IMR-90 (cell line): ENCODE measurements around the gene ADGRV1. TPM values are rescaled to one million over a fixed set of nuclear protein-coding genes. Genes with fewer than 3 reads are reported as not detected.

Experiments used
- ATAC-seq: fragments of 200-7000 bp; cut with Tn5 transposase; 2 replicates; pipeline ENCODE4 v1.9.1; 2020; ENCODE audit warnings: low read depth, mild to moderate bottlenecking, moderate library complexity
- BruUV-seq: library from RNA; stranded (reverse); fragments of 400-500 nt; replicated peaks from 2 replicates; lab custom pipeline; 2021; lab: Mats Ljungman, UMichigan
- CTCF ChIA-PET: fragments of 300-600 bp; formaldehyde crosslinking; extraction: SDS; loops from one replicate; lab custom pipeline; 2021; ENCODE audit warnings: antibody characterized with exemption; lab: Yijun Ruan, JAX
- POLR2A ChIA-PET: fragments of 300-600 bp; sonication (Branson Sonifier 250); formaldehyde crosslinking; loops from one replicate; lab custom pipeline; 2022; ENCODE audit warnings: antibody characterized with exemption; ENCODE audit not compliant: unreplicated experiment; lab: Charles Lee
- DNase-seq: peaks from one replicate; pipeline ENCODE4 v3.0.0; 2013
- H2AFZ ChIP-seq: replicated peaks from 2 replicates; pipeline ENCODE3; 2013; ENCODE audit warnings: low read length, mild to moderate bottlenecking; ENCODE audit not compliant: poor library complexity
- H2AK5ac ChIP-seq: 2 replicates; pipeline ENCODE4 v1.6.1; 2013; ENCODE audit warnings: low read depth, low read length, inconsistent platforms
- H2AK9ac ChIP-seq: replicated peaks from 2 replicates; pipeline ENCODE3; 2013; ENCODE audit warnings: mild to moderate bottlenecking, low read depth, low read length, moderate library complexity; ENCODE audit not compliant: poor library complexity
- H2BK120ac ChIP-seq: 2 replicates; pipeline ENCODE4 v1.6.1; 2013; ENCODE audit warnings: low read depth, low read length, inconsistent platforms
- H2BK15ac ChIP-seq: 3 replicates; pipeline ENCODE4 v1.6.1; 2013; ENCODE audit warnings: low read depth, low read length, inconsistent platforms
- H2BK20ac ChIP-seq: 2 replicates; pipeline ENCODE4 v1.6.1; 2013; ENCODE audit warnings: low read depth, mild to moderate bottlenecking, inconsistent platforms, low read length, moderate library complexity
- H2BK5ac ChIP-seq: 2 replicates; pipeline ENCODE4 v1.6.1; 2013; ENCODE audit warnings: mild to moderate bottlenecking, low read depth, low read length, inconsistent platforms; ENCODE audit not compliant: poor library complexity, severe bottlenecking
- H3K14ac ChIP-seq: replicated peaks from 2 replicates; pipeline ENCODE4 v1.6.1; 2013; ENCODE audit warnings: low read depth, low read length, inconsistent platforms
- H3K18ac ChIP-seq: 2 replicates; pipeline ENCODE4 v1.6.1; 2013; ENCODE audit warnings: low read depth, low read length, control low read depth
- H3K23ac ChIP-seq: 2 replicates; pipeline ENCODE4 v1.6.1; 2013; ENCODE audit warnings: low read depth, low read length, inconsistent platforms
- H3K27ac ChIP-seq: 2 replicates; pipeline ENCODE4 v1.5.1; 2013; ENCODE audit warnings: mild to moderate bottlenecking, control low read depth, low read length; ENCODE audit not compliant: insufficient read depth
- H3K27me3 ChIP-seq: 2 replicates; pipeline ENCODE4 v1.6.1; 2013; ENCODE audit warnings: low read length; ENCODE audit not compliant: control insufficient read depth, insufficient read depth
- H3K36me3 ChIP-seq: 2 replicates; pipeline ENCODE4 v1.6.1; 2013; ENCODE audit warnings: low read length, mixed read lengths; ENCODE audit not compliant: control insufficient read depth, insufficient read depth
- H3K4ac ChIP-seq: 2 replicates; pipeline ENCODE4 v1.6.1; 2013; ENCODE audit warnings: low read depth, low read length, inconsistent platforms
- H3K4me1 ChIP-seq: 2 replicates; pipeline ENCODE4 v1.6.1; 2013; ENCODE audit warnings: low read length, mixed read lengths; ENCODE audit not compliant: control insufficient read depth, insufficient read depth
- H3K4me2 ChIP-seq: 2 replicates; pipeline ENCODE4 v1.6.1; 2013; ENCODE audit warnings: low read depth, mild to moderate bottlenecking, control low read depth, low read length, moderate library complexity
- H3K4me3 ChIP-seq: 2 replicates; pipeline ENCODE4 v1.5.1; 2013; ENCODE audit warnings: low read depth, mild to moderate bottlenecking, control low read depth, low read length, moderate library complexity; ENCODE audit not compliant: insufficient read depth
- H3K56ac ChIP-seq: 2 replicates; pipeline ENCODE4 v1.6.1; 2013; ENCODE audit warnings: low read length, inconsistent platforms; ENCODE audit not compliant: insufficient read depth; ENCODE audit errors: extremely low read depth
- H3K79me1 ChIP-seq, 2 experiments: 2 replicates each; pipeline ENCODE4 v1.6.1; 2013; ENCODE audit warnings: low read length in 2 of 2, inconsistent platforms in 1 of 2, low read depth in 1 of 2
- H3K9ac ChIP-seq: 2 replicates; pipeline ENCODE4 v1.6.1; 2013; ENCODE audit warnings: low read depth, low read length, control low read depth
- H3K9me1 ChIP-seq: 2 replicates; pipeline ENCODE4 v1.6.1; 2013; ENCODE audit warnings: low read length, inconsistent platforms; ENCODE audit not compliant: insufficient read depth
- H3K9me3 ChIP-seq: 2 replicates; pipeline ENCODE4 v1.6.1; 2013; ENCODE audit warnings: low read length; ENCODE audit not compliant: control insufficient read depth, insufficient read depth
- H4K20me1 ChIP-seq: 2 replicates; pipeline ENCODE4 v1.6.1; 2013; ENCODE audit warnings: low read length, inconsistent platforms; ENCODE audit not compliant: insufficient read depth
- H4K5ac ChIP-seq: 2 replicates; pipeline ENCODE4 v1.6.1; 2013; ENCODE audit warnings: mild to moderate bottlenecking, low read depth, low read length, control low read depth
- H4K8ac ChIP-seq, 2 experiments: 2 replicates each; pipeline ENCODE4 v1.6.1; 2013; ENCODE audit warnings: low read depth in 2 of 2, low read length in 2 of 2, control low read depth in 1 of 2, inconsistent platforms in 1 of 2
- H4K91ac ChIP-seq: 2 replicates; pipeline ENCODE4 v1.6.1; 2013; ENCODE audit warnings: low read depth, low read length, inconsistent platforms; ENCODE audit not compliant: insufficient read depth
- BHLHE40 ChIP-seq: fragments of 150-350 bp; IDR thresholded peaks from 2 replicates; pipeline ENCODE4 v1.6.1; 2016; ENCODE audit warnings: mild to moderate bottlenecking, low read depth, low read length
- CEBPB ChIP-seq: IDR thresholded peaks from 2 replicates; pipeline ENCODE4 v1.6.1; 2012; ENCODE audit warnings: low read depth, low read length, improper control_type of control experiment
- CHD1 ChIP-seq: IDR thresholded peaks from 2 replicates; pipeline ENCODE4 v1.6.1; 2012; ENCODE audit warnings: low read depth, low read length, improper control_type of control experiment
- CTCF ChIP-seq: conservative IDR thresholded peaks from 2 replicates; pipeline ENCODE4 v1.5.1; 2012; ENCODE audit warnings: mild to moderate bottlenecking, low read depth, low read length, improper control_type of control experiment
- ELK1 ChIP-seq: fragments of 150-350 bp; IDR thresholded peaks from 2 replicates; pipeline ENCODE4 v1.6.1; 2016; ENCODE audit warnings: low read depth, mild to moderate bottlenecking, low read length, moderate library complexity, borderline replicate concordance
- FOS ChIP-seq: fragments of 150-350 bp; IDR thresholded peaks from 2 replicates; pipeline ENCODE4 v1.6.1; 2016; ENCODE audit warnings: low read depth, low read length
- MAFK ChIP-seq: IDR thresholded peaks from 2 replicates; pipeline ENCODE4 v1.6.1; 2012; ENCODE audit warnings: low read depth, low read length, improper control_type of control experiment
- MAZ ChIP-seq: IDR thresholded peaks from 2 replicates; pipeline ENCODE4 v1.6.1; 2012; ENCODE audit warnings: low read depth, mild to moderate bottlenecking, low read length, improper control_type of control experiment, moderate library complexity, borderline replicate concordance
- MXI1 ChIP-seq: IDR thresholded peaks from 2 replicates; pipeline ENCODE4 v1.6.1; 2012; ENCODE audit warnings: low read depth, mild to moderate bottlenecking, low read length, moderate library complexity, borderline replicate concordance
- NFE2L2 ChIP-seq: fragments of 150-350 bp; IDR thresholded peaks from 2 replicates; pipeline ENCODE4 v1.6.1; 2016; ENCODE audit warnings: low read depth, mild to moderate bottlenecking, low read length
- POLR2A ChIP-seq: IDR thresholded peaks from 2 replicates; pipeline ENCODE4 v1.6.1; 2012; ENCODE audit warnings: mild to moderate bottlenecking, low read depth, low read length
- RAD21 ChIP-seq: IDR thresholded peaks from 2 replicates; pipeline ENCODE4 v1.6.1; 2012; ENCODE audit warnings: low read length, improper control_type of control experiment
- RCOR1 ChIP-seq: IDR thresholded peaks from 2 replicates; pipeline ENCODE4 v1.6.1; 2012; ENCODE audit warnings: mild to moderate bottlenecking, low read length, improper control_type of control experiment; ENCODE audit not compliant: insufficient replicate concordance
- RFX5 ChIP-seq: IDR thresholded peaks from 2 replicates; pipeline ENCODE4 v1.8.0; 2012; ENCODE audit warnings: low read depth, mild to moderate bottlenecking, low read length, moderate library complexity
- SMC3 ChIP-seq: fragments of 150-350 bp; IDR thresholded peaks from 2 replicates; pipeline ENCODE4 v1.6.1; 2016; ENCODE audit warnings: low read depth, mild to moderate bottlenecking, antibody characterized with exemption, low read length, moderate library complexity
- USF2 ChIP-seq: fragments of 150-350 bp; IDR thresholded peaks from 2 replicates; pipeline ENCODE4 v1.6.1; 2017; ENCODE audit warnings: mild to moderate bottlenecking, antibody characterized with exemption, low read length, low read depth
- WGBS, 2 experiments: methylation state at CpG; one replicate each; pipeline versions ENCODE4 v1.1.5 to v1.1.7; 2013; ENCODE audit warnings: missing lambda C conversion rate in 2 of 2; ENCODE audit not compliant: insufficient read length in 1 of 2; ENCODE audit errors: extremely low coverage in 2 of 2; 5-methylcytosine and 5-hydroxymethylcytosine counted together
- dilution Hi-C: fragments of 300-500 bp; cut with HindIII; formaldehyde crosslinking; loops from one replicate; pipeline ENCODE4 v1.14.3; 2018; ENCODE audit warnings: low sequenced_read_pairs; ENCODE audit not compliant: unreplicated experiment
- in situ Hi-C: fragments of 300-500 bp; cut with MboI; formaldehyde crosslinking; loops from 3 replicates; pipeline ENCODE4 v1.14.3; 2019; ENCODE audit warnings: low sequenced_read_pairs, inconsistent platforms, mixed read lengths
- intact Hi-C: fragments of 100-400 bp; cut with micrococcal nuclease; formaldehyde crosslinking; loops from 2 replicates; pipeline ENCODE4 v1.10.0; 2022
- polyA plus RNA-seq, 3 experiments: library from polyadenylated mRNA; depleted of rRNA; stranded (reverse); fragments of >200 nt; gene quantifications; 2 replicates each; pipeline ENCODE4 v1.2.3, GENCODE V29; 2012; ENCODE audit warnings: low replicate concordance in 1 of 3
- total RNA-seq: library from RNA; depleted of rRNA; stranded (reverse); fragments of >200 nt; gene quantifications from 2 replicates; pipeline ENCODE4 v1.2.3, GENCODE V29; 2012

The ADGRV1 gene
- total and polyA plus RNA-seq, 2 of the 4 experiments (the other 2 are of a cell fraction) = under 0.01 TPM; not detected in 1

GRCh38 chr5:91024206-91024605, 465.6 kb downstream of the ADGRV1 start:
- peak overlapping the region; percentile 13; the same call in 1 of the 2 replicates for H3K18ac ChIP-seq
- H3K9me3 ChIP-seq = no peaks in the 10 kb centered on the region
- no peak overlapping the region for H2BK120ac ChIP-seq
- no peak overlapping the region for H3K14ac ChIP-seq
- DNase-seq (no peak), ATAC-seq (no peak)
- CTCF ChIA-PET = no interaction called here
- TF ChIP-seq RAD21 = no peak
- TF ChIP-seq POLR2A = no peak
- TF ChIP-seq MAFK = no peak
- no peak for TF ChIP-seq USF2
- no peak for TF ChIP-seq FOS
- TF ChIP-seq RFX5 = no peak
- no peak for TF ChIP-seq ELK1
- TF ChIP-seq MXI1 = no peak
- TF ChIP-seq CTCF = no peak
- no peak for TF ChIP-seq SMC3
- no peak for TF ChIP-seq BHLHE40
- no peak for TF ChIP-seq MAZ
- TF ChIP-seq NFE2L2 = no peak
- TF ChIP-seq RCOR1 = no peak
- no peak for TF ChIP-seq CHD1
- no peak for TF ChIP-seq CEBPB
- no peak overlapping the region for H4K5ac ChIP-seq
- no peak overlapping the region for H3K23ac ChIP-seq
- H3K27me3 ChIP-seq = no peaks in the 10 kb centered on the region
- H3K56ac ChIP-seq = no peak overlapping the region
- H3K4ac ChIP-seq = no peak overlapping the region
- POLR2A ChIA-PET = interaction anchor here (0.6 kb wide), 1 partner anchor 48 kb away, joined by 3 read pairs; no protein-coding TSS in a partner anchor
- no peaks in the 10 kb centered on the region for H3K36me3 ChIP-seq
- no peak overlapping the region for H2BK15ac ChIP-seq
- peaks cover 3% of the 10 kb centered on the region; the same call in 1 of the 2 replicates for H3K9me1 ChIP-seq
- dilution Hi-C loops (no loop called here), in situ Hi-C loops (no loop called here), intact Hi-C loops (no loop called here)
- no peaks in the 10 kb centered on the region for H3K79me1 ChIP-seq
- no peak overlapping the region for H3K27ac ChIP-seq
- H2AK5ac ChIP-seq = no peak overlapping the region; the same call in 1 of the 2 replicates
- H3K4me3 ChIP-seq = no peak overlapping the region
- no peak overlapping the region for H4K91ac ChIP-seq
- no peak overlapping the region for H2BK20ac ChIP-seq
- no peak overlapping the region for H4K8ac ChIP-seq
- no peak overlapping the region for H3K4me2 ChIP-seq
- no CpG with 5 or more reads among the region's 2 CpGs for WGBS, 2 experiments
- H2BK5ac ChIP-seq = no peak overlapping the region
- H3K4me1 ChIP-seq = peaks cover 6% of the 10 kb centered on the region
- H4K20me1 ChIP-seq = no peaks in the 10 kb centered on the region
- no peak overlapping the region for H3K9ac ChIP-seq
- BruUV-seq = no TSS peak
- H2AK9ac ChIP-seq = no peak overlapping the region
- H2AFZ ChIP-seq = no peak overlapping the region
